Measurements from ENCODE around the gene STK32C.

STK32C gene

DNA sequence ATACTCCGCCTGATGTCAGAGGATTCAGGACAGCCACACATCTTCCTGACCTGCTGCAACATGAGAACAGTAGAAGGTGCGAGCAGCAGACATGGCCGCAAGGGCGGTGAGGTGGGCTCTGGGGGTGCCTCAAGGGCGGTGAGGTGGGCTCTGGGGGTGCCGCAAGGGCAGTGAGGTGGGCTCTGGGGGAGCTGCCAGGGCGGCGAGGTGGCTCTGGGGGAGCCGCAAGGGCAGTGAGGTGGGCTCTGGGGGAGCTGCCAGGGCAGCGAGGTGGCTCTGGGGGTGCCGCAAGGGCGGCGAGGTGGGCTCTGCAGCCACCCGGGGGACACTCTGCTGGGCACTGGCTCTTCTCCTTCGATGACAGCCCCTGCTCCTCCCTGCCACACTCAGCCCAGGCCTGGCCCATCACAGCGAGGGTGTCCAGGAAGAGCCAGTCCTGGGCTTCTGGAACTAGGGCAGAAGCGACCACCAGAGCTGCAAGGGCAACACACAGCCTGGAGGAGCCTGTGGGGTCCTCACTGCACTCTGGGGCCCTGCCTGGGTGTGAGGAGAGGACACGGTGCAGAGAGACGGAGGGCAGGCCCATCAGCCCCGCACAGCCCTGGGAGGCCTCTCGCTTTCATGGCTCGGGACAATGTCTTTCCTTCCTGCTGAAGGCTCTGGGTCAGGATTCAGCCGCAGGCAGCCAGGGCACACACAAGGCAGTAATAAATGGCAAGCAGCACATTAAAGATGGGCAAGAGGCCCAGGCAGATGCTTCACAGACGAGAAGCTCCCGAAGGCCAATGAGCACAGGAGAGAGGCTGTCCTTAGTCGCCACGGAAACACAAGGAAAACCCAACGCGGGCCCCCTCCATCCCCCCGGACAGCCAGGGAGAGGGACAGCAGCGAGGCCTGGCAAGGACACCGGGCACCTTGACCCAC, 42.5 kb downstream of the STK32C start:
- DNase-seq (ENCODE audit: low read depth) = no peak
- TF ChIP-seq, protein P1, sequence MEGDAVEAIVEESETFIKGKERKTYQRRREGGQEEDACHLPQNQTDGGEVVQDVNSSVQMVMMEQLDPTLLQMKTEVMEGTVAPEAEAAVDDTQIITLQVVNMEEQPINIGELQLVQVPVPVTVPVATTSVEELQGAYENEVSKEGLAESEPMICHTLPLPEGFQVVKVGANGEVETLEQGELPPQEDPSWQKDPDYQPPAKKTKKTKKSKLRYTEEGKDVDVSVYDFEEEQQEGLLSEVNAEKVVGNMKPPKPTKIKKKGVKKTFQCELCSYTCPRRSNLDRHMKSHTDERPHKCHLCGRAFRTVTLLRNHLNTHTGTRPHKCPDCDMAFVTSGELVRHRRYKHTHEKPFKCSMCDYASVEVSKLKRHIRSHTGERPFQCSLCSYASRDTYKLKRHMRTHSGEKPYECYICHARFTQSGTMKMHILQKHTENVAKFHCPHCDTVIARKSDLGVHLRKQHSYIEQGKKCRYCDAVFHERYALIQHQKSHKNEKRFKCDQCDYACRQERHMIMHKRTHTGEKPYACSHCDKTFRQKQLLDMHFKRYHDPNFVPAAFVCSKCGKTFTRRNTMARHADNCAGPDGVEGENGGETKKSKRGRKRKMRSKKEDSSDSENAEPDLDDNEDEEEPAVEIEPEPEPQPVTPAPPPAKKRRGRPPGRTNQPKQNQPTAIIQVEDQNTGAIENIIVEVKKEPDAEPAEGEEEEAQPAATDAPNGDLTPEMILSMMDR (IDR thresholded peaks at IDR 0.05; ENCODE audit: insufficient read depth, low read depth, low read length, missing control alignments) = no peak

DNA sequence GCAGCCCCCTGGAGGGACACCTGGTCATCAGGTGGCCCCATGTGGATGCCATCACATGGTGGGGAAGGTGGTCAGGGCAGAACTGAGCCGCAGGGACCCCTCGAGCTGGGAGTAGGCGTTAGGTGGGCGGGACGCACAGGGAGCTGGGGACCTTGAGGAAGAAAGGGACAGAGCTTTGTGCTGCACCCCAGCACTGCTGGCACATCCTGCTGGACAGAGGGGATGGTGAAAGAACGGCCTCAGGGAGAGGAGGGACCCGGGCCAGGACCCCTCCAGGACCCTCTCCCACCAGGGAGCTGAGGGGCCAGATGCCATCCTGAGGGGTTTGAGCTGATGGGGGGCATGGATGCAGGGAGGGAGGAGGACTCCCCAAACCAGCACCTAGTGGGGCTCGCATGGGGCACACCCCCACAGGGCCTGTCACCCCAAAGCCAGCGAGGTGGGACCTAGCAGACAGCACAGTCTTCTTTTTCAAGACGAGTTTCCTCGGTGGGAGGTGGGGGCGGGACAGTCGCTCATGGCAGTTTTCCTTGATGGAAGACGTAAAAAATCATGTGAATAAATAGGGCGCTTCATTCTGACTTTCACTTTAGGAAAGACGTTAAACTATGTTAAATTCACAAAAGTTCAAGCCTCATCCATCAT, 43.3 kb downstream of the STK32C start:
- H3K4me3 ChIP-seq (ENCODE audit: low read length) = no peak overlapping the region
- no peak for DNase-seq (ENCODE audit: low read depth)
- TF ChIP-seq, protein P1 (IDR thresholded peaks at IDR 0.05; ENCODE audit: insufficient read depth, low read depth, low read length, missing control alignments) = no peak

More for the DNA sequence above, 42.5 kb downstream of the STK32C start:
- no peak overlapping the region for H3K4me3 ChIP-seq (ENCODE audit: low read length)

- H3K4me3 ChIP-seq (ENCODE audit: low read length) = no peak overlapping the region
- no peak for DNase-seq (ENCODE audit: low read depth)
- TF ChIP-seq, protein P1 (IDR thresholded peaks at IDR 0.05; ENCODE audit: insufficient read depth, low read depth, low read length, missing control alignments) = no peak
These were observed 43.9 kb downstream of the STK32C start for GRCh38 chr10:132263866-132264265.

GRCh38 chr10:132259702-132260482, 47.9 kb downstream of the STK32C start:
- TF ChIP-seq, protein P1 (IDR thresholded peaks at IDR 0.05; ENCODE audit: insufficient read depth, low read depth, low read length, missing control alignments) = no peak
- no peak for DNase-seq (ENCODE audit: low read depth)
- H3K4me3 ChIP-seq (ENCODE audit: low read length) = no peak overlapping the region

DNA sequence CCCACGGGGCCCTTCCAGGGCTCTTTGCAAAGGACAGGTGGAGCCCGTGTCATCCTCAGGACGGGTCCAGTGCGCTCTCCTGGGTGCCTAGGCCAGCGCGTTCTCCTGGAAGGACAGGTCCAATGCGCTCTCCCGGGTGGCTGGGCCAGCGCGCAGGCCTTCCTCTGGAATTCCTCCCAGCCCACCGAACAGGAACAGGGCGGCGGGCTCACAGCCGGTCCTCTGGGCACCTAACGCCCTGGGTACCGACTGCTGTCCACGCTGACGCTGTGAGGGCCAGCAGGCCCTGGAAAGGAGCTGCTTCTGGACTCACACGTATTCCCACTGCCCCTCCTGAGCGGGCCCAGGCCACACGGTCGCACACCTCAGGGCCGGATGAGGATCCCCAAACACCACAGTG, 49.3 kb downstream of the STK32C start:
- TF ChIP-seq, protein P1 (IDR thresholded peaks at IDR 0.05; ENCODE audit: insufficient read depth, low read depth, low read length, missing control alignments) = no peak
- DNase-seq (ENCODE audit: low read depth) = no peak
- H3K4me3 ChIP-seq (ENCODE audit: low read length) = no peak overlapping the region

DNA sequence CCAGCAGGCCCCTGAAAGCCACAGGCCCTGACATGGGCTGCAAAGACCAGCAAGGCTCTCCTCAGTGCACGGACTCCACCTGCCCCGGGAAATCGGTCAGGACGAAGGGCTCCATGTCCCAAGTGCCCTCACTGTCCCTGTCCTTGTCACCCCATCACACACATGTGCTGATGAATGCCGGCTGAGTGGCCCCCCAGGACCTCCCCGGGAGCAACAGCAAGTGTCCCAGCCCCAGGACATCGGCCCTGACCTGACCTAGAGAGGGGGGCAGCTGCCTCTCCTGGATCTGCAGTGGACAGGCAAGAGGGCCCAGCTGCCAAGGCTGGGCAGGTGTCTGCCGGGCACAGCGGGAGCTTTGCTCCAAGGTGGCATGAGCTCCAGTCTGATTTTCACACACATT, 49.8 kb downstream of the STK32C start:
- no peak for DNase-seq (ENCODE audit: low read depth)
- TF ChIP-seq, protein P1 (IDR thresholded peaks at IDR 0.05; ENCODE audit: insufficient read depth, low read depth, low read length, missing control alignments) = no peak
- H3K4me3 ChIP-seq (ENCODE audit: low read length) = no peak overlapping the region
